NCI-H82 treated with DMSO at 0.1 percent for 48 hours (cell line): ENCODE results near the gene PGAM1.
"Not testable (repeated sequence)": the region's sequence is repeated elsewhere in the genome, so short reads cannot be mapped to it uniquely, and the experiment has no call there.

Experiments
- DNase-seq: peaks from one replicate; lab custom pipeline; 2025; ENCODE audit not compliant: unreplicated experiment; lab: John Stamatoyannopoulos, UW

Gene PGAM1

GRCh38 chr10:97425964-97426775 is at the start of gene PGAM1:
PGAM1 (plus strand) TSS chr10:97426191; CDS start chr10:97426308, 117 bp downstream.
- DNase-seq: peak; percentile 87

- no peak for DNase-seq
Measured at GRCh38 chr10:97376413-97376812, 49.6 kb upstream of the PGAM1 start.

DNA sequence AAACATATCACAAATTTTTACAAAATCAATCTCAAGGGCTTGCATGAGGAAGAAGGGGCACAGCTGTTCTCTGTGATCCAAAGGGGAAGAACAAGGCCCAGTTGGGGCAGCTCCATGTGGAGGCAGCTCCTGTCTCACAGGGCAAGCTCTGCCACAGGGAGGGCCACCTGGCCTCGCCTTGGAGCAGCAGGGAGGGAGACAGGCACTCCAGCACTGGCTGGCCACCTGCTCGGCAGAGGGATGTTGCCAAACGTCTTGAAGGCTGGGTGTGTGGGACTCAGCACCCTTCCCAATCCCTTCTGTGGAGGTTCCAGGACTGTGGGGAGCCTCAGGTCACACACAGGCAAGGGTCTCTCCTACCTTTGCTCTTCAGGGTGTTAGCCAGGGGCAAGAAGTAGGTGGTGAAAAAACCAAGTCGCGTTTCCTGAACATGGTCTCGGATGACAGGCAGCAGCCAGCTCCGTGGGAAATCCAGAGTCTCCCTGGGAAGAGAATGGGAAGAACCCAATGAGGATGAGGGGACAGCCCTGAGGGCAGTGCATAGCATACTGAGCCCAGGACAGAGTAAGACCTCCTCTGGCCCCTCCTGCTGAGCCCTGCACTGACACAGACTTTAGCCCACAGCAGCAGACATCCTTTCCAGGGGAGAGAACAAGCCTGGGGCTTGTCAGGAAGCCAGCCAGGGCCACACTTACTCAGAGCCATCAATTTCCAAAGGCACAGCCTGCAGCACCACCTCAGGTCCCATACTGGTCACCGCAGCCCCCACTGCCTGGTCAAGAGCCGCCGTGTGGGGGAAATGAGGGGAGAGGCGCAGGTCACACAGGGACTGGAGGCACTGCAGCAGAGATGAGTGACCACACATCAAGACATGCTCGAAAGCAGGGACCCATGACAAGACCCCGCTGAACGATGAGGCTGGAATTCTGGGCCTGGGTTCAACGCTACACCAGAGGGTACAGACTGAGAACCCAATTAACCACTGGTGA is 46.8 kb upstream of the PGAM1 start:
- no peak for DNase-seq

GRCh38 chr10:97380516-97380915 is 45.5 kb upstream of the PGAM1 start:
- DNase-seq: no peak

DNA sequence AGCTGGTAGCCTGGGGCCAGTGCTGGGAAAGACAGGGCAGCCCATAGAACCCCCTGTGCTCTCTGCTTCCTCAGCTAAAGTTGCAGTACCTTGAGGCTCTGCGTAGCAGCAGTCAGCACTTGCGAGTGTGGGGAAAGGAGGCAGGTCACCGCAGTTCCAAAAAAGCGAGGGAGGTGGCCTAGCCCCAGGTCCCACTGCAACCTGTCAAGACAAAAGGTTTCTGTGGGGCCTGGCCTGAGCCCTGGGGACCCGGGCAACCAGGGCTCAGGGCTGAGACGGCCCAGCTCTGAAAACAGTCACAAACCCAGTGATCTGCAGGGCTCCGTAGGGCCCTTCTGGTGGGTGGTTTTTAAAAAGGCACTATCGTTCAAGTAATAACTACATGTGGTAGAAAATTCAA is 44.4 kb upstream of the PGAM1 start:
- no peak for DNase-seq

- DNase-seq: no peak
Measured at GRCh38 chr10:97383159-97383558, 42.8 kb upstream of the PGAM1 start.

GRCh38 chr10:97384156-97384555 is 41.8 kb upstream of the PGAM1 start:
- no peak for DNase-seq

GRCh38 chr10:97384641-97385040 is 41.4 kb upstream of the PGAM1 start:
- DNase-seq: no peak

DNA sequence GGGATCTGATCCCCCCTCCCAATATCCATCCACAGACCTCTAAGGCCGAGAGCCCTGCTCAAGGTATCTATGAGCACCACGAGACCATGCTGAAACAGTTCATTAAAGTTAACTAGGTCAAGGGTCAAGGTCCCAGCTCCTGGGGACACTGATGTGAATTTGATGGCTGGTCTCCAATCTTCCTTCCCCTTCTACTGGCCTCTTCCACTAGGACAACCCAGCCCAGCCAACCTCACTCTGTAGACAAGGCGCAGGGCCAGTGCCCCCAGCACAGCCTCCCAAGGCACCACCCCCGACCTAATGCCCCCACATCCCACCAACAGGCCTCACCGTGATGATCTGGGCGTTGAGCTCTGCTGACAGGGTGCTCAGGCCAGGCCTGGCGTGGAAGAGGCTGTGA is 40.4 kb upstream of the PGAM1 start:
- no peak for DNase-seq

- DNase-seq: no peak
Measured at GRCh38 chr10:97388152-97388551, 37.8 kb upstream of the PGAM1 start.

DNA sequence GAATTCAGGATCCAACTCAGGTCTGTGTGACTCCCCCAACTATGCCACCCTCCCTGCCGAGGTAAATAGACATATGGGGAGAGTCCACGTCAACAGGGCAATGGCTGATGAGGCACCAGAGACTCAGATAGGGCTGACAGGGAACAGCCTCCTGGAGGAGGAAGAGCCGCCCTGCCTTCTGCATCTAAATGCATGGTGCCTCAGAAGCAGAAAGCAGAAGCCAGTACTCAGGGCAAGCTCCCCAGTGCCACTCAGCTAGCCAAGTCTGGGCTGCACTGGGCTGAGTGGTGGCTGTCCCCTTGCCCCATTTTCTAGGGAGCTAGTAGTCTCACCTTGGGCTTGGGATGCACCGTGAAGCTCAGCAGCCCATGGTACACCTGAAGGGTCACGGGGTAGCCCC is 35.9 kb upstream of the PGAM1 start:
- DNase-seq: no peak

- no peak for DNase-seq
Measured at GRCh38 chr10:97393034-97393573, 32.9 kb upstream of the PGAM1 start.

GRCh38 chr10:97396056-97396455 is 29.9 kb upstream of the PGAM1 start:
- DNase-seq: no peak

DNA sequence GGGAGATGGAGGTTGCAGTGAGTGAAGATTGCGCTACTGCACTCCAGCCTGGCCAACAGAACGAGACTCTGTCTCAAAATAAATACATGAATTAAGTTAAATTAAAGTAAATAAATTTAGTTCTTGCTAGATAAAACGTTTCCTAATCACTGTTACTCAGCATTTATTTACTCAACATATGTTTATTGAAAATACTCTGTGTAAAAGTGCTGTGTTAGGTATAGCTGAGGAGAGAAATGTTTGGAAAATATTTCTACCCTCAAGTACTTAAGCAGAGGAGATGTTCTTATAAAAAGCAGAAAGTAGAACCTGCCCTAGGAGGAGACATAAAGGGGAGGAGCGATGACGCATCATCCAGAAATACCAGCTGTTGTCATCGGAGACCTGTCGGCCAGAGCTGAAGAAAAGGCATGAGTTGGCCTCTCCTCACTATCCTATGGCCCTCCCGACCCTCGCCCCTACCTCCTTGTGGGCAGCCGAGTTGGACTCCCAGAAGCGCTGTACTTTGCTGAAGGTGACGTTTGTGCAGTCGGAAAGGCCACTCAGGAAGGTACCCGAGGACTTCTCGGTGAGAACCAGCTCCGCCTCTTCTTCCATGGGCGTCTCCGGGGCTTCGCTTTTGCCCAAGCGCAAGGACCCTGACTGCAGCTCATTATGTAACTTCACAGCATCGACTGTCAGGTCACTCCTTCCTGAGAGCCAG is 26.0 kb upstream of the PGAM1 start:
- DNase-seq: no peak

- DNase-seq: peak; percentile 90
Measured at GRCh38 chr10:97400665-97401454, 25.1 kb upstream of the PGAM1 start, which contains the start of gene RRP12. RRP12 (minus strand) TSS chr10:97401340; CDS start chr10:97401231, 109 bp downstream.

DNA sequence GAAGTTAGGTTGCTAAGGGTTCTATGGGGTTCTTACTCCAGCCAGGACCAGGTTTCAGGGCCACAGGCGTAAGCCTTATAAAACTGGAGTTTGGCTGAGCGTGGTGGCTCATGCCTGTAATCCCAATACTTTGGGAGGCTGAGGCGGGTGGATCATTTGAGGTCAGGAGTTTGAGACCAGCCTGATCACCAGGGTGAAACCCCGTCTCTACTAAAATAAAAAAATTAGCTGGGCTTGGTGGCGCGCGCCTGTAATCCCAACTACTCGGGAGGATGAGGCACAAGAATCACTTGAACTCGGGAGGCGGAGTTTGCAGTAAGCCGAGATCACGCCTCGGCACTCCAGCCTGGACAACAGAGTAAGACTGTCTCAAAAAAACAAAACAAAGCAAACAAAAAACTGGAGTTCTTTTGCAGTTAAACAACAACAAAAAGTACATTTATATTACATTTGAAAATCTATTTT is 24.5 kb upstream of the PGAM1 start:
- no peak for DNase-seq

GRCh38 chr10:97404044-97404443 is 21.9 kb upstream of the PGAM1 start:
- DNase-seq: no peak

GRCh38 chr10:97406064-97406463 is 19.9 kb upstream of the PGAM1 start:
- DNase-seq: no peak

DNA sequence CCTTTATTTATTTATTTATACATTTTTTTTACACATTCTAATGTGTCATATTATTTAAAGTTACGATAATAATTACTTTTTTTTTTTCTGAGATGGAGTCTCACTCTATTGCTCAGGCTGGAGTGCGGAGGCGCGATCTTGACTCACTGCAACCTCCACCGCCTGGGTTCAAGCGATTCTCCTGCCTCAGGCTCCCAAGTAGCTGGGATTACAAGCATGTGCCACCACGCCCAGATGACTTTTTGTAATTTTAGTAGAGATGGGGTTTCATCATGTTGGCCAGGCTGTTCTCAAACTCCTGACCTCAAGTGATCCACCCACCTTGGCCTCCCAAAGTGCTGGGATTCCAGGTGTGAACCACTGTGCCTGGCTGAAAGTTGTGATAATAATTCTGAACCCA is 19.5 kb upstream of the PGAM1 start:
- not testable (repeated sequence) for DNase-seq
